T-helper 1 cell treated with Interleukin-12 subunit alpha and Interleukin-12 subunit beta and Interleukin-4 antibody, amounts not matched to agents 30 μg/mL and 1 μg/mL, for 36 hours (primary cell): ENCODE measurements around the gene WDR44.
A peak's percentile ranks its signal among the peaks of the same experiment; 100 is the strongest.

Experiments used
- H3K27ac Mint-ChIP-seq: one replicate; pipeline ENCODE4 v1.8.0; 2021; ENCODE audit warnings: mild to moderate bottlenecking, mixed read lengths
- H3K27me3 Mint-ChIP-seq: one replicate; pipeline ENCODE4 v1.8.0; 2021; ENCODE audit warnings: low read depth, mixed read lengths
- H3K36me3 Mint-ChIP-seq: one replicate; pipeline ENCODE4 v1.8.0; 2021; ENCODE audit warnings: low read depth, mixed read lengths
- H3K4me1 Mint-ChIP-seq: one replicate; pipeline ENCODE4 v1.8.0; 2021; ENCODE audit warnings: low read depth, mixed read lengths
- H3K4me3 Mint-ChIP-seq: one replicate; pipeline ENCODE4 v1.8.0; 2021; ENCODE audit warnings: mild to moderate bottlenecking, moderate library complexity, mixed read lengths
- H3K9me3 Mint-ChIP-seq: one replicate; pipeline ENCODE4 v1.8.0; 2021; ENCODE audit warnings: mixed read lengths

Gene WDR44

DNA sequence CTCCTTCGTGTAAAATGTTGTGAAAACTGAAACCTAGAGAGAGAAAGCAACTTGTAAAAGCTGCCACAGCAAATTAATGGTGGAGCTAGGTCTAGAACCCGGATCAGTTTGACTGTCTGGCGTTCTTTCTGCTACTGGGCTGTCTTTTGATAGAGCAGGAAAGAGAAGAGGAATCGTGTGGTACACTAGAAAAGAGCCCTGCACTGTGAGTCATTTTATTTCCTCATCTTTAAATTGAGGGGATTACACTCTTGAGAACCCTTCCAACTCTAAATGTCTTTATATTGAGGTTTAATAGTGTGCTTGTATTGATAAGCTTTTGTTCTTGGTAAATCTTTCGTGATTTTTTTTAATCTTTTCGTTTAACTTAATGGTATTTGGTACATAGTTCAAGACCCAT lies 4.3 kb downstream of the WDR44 start:
- H3K27me3 Mint-ChIP-seq, result no peaks in the 10 kb centered on the region
- peaks cover 1% of the 10 kb centered on the region for H3K36me3 Mint-ChIP-seq
- H3K9me3 Mint-ChIP-seq, result no peaks in the 10 kb centered on the region
- H3K4me1 Mint-ChIP-seq, result peaks cover 43% of the 10 kb centered on the region
- no peak overlapping the region for H3K27ac Mint-ChIP-seq
- no peak overlapping the region for H3K4me3 Mint-ChIP-seq

DNA sequence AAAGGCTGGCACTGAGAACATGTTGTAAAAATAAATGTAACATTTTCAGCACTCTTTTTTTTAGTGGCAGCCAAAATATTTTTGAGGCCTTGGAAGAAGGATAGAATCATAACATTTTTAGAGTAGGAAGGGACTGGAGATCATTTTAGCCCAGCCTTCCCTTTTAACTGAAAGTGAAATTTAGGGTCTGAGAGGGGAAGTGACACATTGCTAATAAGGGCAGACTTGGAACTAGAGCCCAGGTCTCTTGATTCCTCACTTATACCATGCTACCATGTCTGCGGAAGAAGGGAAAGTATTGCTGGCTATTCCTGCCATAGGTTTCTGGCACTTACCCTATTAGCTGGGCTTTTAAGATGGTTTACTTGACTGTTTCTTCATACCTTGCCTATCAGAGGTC lies 4.8 kb downstream of the WDR44 start:
- H3K4me1 Mint-ChIP-seq, result peaks cover 43% of the 10 kb centered on the region

DNA sequence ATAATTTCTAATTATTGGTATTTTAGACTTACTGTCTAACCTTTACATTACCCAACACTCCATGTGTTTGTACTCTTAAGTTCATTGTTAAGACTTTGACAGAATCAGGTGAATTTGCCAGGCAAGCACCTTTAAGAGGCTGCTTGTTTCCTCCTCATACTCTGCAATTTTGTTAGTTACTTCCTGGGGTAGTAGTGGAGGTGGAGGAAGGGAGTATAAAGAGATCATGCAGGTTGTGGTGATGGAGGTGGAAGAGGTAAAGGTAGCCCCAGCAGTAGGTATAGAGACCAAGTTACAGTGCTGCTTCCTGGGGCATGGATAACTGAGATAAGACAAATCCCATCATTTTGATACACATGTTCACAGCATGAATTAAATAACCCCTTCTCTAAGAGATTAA lies 6.7 kb downstream of the WDR44 start:
- Mint-ChIP-seq H3K9me3 (no peaks in the 10 kb centered on the region), H3K27ac (peak overlapping the region; percentile 61), H3K36me3 (peaks cover 1% of the 10 kb centered on the region), H3K27me3 (no peaks in the 10 kb centered on the region), H3K4me3 (no peak overlapping the region), H3K4me1 (peaks cover 43% of the 10 kb centered on the region)

More for the DNA sequence above, 4.8 kb downstream of the WDR44 start:
- H3K27me3 Mint-ChIP-seq, result no peaks in the 10 kb centered on the region
- no peaks in the 10 kb centered on the region for H3K9me3 Mint-ChIP-seq
- no peak overlapping the region for H3K27ac Mint-ChIP-seq
- H3K36me3 Mint-ChIP-seq, result peaks cover 1% of the 10 kb centered on the region
- H3K4me3 Mint-ChIP-seq, result no peak overlapping the region

DNA sequence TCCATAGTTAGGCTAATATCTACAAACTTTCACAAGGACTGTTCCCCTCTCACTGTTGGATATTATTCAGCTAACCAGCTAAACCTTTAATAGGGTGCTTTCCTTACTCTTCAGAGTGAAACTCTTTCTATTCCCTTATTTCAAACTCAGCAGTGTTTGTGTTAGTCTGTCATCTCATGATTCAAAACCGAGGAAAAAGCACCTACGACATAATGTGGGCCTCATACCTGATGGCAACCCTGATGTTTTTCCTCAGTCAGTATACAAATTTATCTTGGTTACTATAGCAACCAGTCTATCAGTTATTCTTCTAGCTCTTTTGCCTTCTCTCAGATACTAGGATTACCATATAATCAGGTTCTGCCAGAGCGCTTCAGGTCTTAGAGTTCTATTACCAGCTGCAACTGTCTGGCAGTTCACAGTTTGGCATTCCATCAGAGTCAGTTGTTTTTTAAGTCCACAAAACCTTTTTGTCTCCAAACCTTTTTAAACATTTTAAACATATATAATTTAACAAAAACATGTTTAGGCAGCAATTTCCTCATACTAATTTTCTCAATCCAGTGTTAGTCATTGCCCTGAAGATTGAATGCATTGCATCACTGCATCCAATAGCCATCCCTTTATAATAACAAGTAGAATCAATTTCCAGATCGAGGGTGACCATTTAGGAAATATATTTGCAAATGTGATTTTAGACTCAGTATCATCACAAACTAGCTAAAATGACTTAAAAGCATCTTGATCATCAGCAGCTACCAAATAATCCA lies 7.4 kb downstream of the WDR44 start:
- Mint-ChIP-seq H3K4me1 (peaks cover 36% of the 10 kb centered on the region), H3K9me3 (no peaks in the 10 kb centered on the region), H3K27me3 (no peaks in the 10 kb centered on the region), H3K4me3 (no peak overlapping the region), H3K27ac (no peak overlapping the region), H3K36me3 (peaks cover 1% of the 10 kb centered on the region)

DNA sequence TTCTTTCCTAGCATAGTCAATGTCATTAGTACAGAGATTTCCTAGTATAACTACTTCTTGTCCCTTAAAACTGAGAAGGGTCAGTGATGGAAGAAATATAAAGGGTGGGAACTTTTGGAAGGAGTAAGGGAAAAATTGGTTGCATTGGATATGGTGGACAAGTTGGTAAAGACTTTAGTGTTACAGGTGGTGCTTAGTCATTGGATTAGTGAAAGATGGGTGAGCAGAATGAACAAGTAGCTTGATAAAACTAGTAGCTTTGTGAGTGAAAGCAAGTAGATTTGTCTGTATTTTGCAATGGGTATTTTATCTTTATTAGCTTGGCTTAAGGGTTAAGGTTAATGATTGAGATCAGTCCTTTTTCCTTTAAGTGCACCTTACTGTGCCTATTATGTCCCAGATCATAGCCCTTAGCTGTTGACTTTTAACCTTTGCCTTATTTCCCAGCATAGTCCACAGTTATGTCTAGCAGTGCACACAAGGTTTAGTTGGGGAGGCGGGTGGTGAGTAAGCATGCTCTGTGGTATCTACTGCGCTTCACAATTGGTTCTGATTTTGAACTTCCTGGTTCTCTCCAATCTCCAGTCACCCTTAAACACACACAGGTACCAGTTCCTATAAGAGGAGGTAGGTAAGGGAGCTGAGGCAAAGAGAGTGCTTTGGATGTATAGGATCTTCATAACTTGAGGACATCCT lies 9.5 kb downstream of the WDR44 start:
- H3K27ac Mint-ChIP-seq, result no peak overlapping the region
- no peaks in the 10 kb centered on the region for H3K27me3 Mint-ChIP-seq
- H3K9me3 Mint-ChIP-seq, result no peaks in the 10 kb centered on the region
- H3K4me3 Mint-ChIP-seq, result no peak overlapping the region
- H3K4me1 Mint-ChIP-seq, result peaks cover 21% of the 10 kb centered on the region
- no peaks in the 10 kb centered on the region for H3K36me3 Mint-ChIP-seq

DNA sequence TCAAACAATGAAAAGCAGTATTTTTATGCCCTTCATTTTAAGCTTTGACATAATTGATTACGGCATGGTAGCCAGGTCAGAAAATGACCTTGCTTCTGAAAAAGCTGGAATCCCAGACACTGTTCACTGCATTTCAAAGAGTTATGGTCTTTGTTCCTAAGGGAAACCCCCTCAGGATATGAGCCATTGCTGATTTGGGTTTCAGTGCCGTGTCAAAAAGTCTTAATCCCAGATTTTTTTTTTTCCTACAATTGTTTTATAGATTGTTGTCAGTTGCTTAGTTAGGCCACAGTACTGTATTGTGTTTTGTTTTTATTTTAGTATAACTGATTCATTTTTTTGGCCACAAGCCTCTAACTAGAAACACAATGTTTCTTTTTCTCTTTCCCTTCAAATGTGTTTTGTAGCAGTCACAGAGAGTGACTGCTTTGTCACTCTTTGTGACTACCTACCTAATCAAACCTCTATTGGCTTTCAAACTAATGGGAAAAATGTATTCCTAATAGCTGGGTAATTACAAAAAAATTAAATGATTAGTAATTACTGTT lies 10.3 kb downstream of the WDR44 start:
- H3K9me3 Mint-ChIP-seq, result no peaks in the 10 kb centered on the region
- peaks cover 20% of the 10 kb centered on the region for H3K4me1 Mint-ChIP-seq
- no peak overlapping the region for H3K27ac Mint-ChIP-seq
- no peaks in the 10 kb centered on the region for H3K27me3 Mint-ChIP-seq
- no peak overlapping the region for H3K4me3 Mint-ChIP-seq
- H3K36me3 Mint-ChIP-seq, result no peaks in the 10 kb centered on the region

- Mint-ChIP-seq H3K4me3 (no peak overlapping the region), H3K4me1 (peaks cover 8% of the 10 kb centered on the region), H3K27me3 (no peaks in the 10 kb centered on the region), H3K27ac (no peak overlapping the region), H3K9me3 (no peaks in the 10 kb centered on the region), H3K36me3 (no peaks in the 10 kb centered on the region)
Observed at GRCh38 chrX:118360429-118361125, 14.7 kb downstream of the WDR44 start.

DNA sequence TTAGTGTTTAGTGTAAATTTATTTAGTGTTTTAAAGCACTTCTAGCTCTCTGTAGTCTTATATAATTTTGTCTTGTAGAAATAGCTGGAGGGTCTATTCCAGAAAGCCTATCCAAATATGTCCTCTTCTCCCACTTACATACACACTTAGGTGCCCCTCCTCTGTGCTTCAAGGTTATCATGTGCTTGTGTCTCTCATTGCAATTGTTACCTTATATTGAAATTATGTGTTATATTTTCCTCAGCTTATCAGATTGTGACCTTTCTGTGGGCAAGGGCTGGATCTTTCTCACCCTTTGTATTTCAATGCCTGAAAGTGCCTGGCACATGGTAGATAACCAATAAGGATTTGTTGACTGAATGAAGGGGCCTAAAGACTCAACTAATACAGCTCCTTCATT lies 18.4 kb downstream of the WDR44 start:
- H3K36me3 Mint-ChIP-seq, result no peaks in the 10 kb centered on the region
- peaks cover 7% of the 10 kb centered on the region for H3K4me1 Mint-ChIP-seq
- H3K27me3 Mint-ChIP-seq, result no peaks in the 10 kb centered on the region
- H3K9me3 Mint-ChIP-seq, result no peaks in the 10 kb centered on the region
- no peak overlapping the region for H3K4me3 Mint-ChIP-seq
- H3K27ac Mint-ChIP-seq, result no peak overlapping the region

GRCh38 chrX:118367338-118367737 lies 21.4 kb downstream of the WDR44 start:
- no peaks in the 10 kb centered on the region for H3K27me3 Mint-ChIP-seq
- H3K9me3 Mint-ChIP-seq, result no peaks in the 10 kb centered on the region
- H3K27ac Mint-ChIP-seq, result no peak overlapping the region
- H3K4me3 Mint-ChIP-seq, result no peak overlapping the region
- peaks cover 2% of the 10 kb centered on the region for H3K36me3 Mint-ChIP-seq
- peaks cover 4% of the 10 kb centered on the region for H3K4me1 Mint-ChIP-seq

- H3K4me3 Mint-ChIP-seq, result no peak overlapping the region
- H3K36me3 Mint-ChIP-seq, result peaks cover 2% of the 10 kb centered on the region
- no peaks in the 10 kb centered on the region for H3K9me3 Mint-ChIP-seq
- no peaks in the 10 kb centered on the region for H3K27me3 Mint-ChIP-seq
- peaks cover 4% of the 10 kb centered on the region for H3K4me1 Mint-ChIP-seq
- no peak overlapping the region for H3K27ac Mint-ChIP-seq
Observed at GRCh38 chrX:118368398-118368797, 22.5 kb downstream of the WDR44 start.

GRCh38 chrX:118370921-118371624 lies 25.2 kb downstream of the WDR44 start:
- Mint-ChIP-seq H3K9me3 (no peaks in the 10 kb centered on the region), H3K36me3 (peaks cover 2% of the 10 kb centered on the region), H3K4me1 (no peaks in the 10 kb centered on the region), H3K27ac (no peak overlapping the region), H3K4me3 (no peak overlapping the region), H3K27me3 (no peaks in the 10 kb centered on the region)

GRCh38 chrX:118373538-118373937 lies 27.6 kb downstream of the WDR44 start:
- H3K4me3 Mint-ChIP-seq, result no peak overlapping the region
- H3K27me3 Mint-ChIP-seq, result no peaks in the 10 kb centered on the region
- H3K27ac Mint-ChIP-seq, result no peak overlapping the region
- H3K4me1 Mint-ChIP-seq, result no peaks in the 10 kb centered on the region
- peaks cover 4% of the 10 kb centered on the region for H3K36me3 Mint-ChIP-seq
- no peaks in the 10 kb centered on the region for H3K9me3 Mint-ChIP-seq

DNA sequence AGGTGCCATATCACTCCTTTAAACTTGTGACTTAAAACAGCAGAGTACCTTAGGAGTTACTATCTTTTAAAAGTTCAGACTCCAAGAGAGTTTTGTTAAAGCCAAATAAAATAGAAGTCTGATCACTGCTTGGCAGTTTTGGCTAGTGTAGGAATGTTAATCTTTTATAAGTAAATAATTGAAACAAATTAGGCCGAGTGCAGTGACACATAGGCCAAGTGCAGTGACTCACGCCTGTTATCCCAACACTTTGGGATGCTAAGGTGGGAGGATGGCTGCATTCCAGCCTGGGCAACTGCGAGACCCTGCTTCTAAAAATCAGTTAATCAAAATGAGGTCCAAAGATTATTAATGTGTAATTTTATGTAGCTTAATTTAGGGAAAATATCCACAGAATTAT lies 37.2 kb downstream of the WDR44 start:
- Mint-ChIP-seq H3K4me1 (no peaks in the 10 kb centered on the region), H3K9me3 (no peaks in the 10 kb centered on the region), H3K27ac (no peak overlapping the region), H3K4me3 (no peak overlapping the region), H3K36me3 (peaks cover 2% of the 10 kb centered on the region), H3K27me3 (no peaks in the 10 kb centered on the region)

- Mint-ChIP-seq H3K27me3 (no peaks in the 10 kb centered on the region), H3K9me3 (no peaks in the 10 kb centered on the region), H3K36me3 (peaks cover 11% of the 10 kb centered on the region), H3K27ac (no peak overlapping the region), H3K4me1 (peaks cover 6% of the 10 kb centered on the region), H3K4me3 (no peak overlapping the region)
Observed at GRCh38 chrX:118392716-118393115, 46.8 kb downstream of the WDR44 start.
